GM23248 (cell line): ENCODE data around the gene SFPQ.

Experiments used
- EZH2 ChIP-seq: fragments of 200-600 bp; sonication (generic); IDR thresholded peaks from 2 replicates; pipeline ENCODE4 v1.6.1; 2018; ENCODE audit warnings: antibody characterized with exemption, mild to moderate bottlenecking; ENCODE audit not compliant: insufficient read depth, poor library complexity, severe bottlenecking
- EZH2phosphoT487 ChIP-seq: fragments of 200-600 bp; sonication (generic); IDR thresholded peaks from 2 replicates; pipeline ENCODE4 v1.6.1; 2018; ENCODE audit warnings: antibody characterized with exemption, moderate library complexity, mild to moderate bottlenecking, low read depth; ENCODE audit not compliant: insufficient read depth

DNA sequence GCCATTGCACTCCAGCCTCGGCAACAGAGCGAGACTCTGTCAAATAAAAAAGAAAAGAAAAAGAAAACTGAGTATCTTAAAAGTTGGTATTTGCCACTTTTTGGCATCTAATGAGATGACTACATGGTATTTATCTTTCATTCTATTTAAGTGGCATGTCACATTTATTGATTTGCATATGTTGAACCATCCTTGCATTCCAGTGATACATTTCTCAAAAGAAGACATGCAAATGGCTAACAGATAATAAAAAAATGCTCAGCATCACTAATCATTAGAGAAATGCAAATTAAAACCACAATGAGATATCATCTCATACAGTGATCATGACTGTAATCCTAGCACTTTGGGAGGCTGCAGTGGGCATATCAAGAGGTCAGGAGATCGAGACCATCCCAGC is 28.1 kb downstream of the SFPQ start:
- TF ChIP-seq EZH2 (no peak), EZH2phosphoT487 (no peak)
